Measurements from ENCODE around the gene DLG1.
"Not testable (repeated sequence)": the region's sequence is repeated elsewhere in the genome, so short reads cannot be mapped to it uniquely, and the experiment has no call there.

DLG1 gene

DNA sequence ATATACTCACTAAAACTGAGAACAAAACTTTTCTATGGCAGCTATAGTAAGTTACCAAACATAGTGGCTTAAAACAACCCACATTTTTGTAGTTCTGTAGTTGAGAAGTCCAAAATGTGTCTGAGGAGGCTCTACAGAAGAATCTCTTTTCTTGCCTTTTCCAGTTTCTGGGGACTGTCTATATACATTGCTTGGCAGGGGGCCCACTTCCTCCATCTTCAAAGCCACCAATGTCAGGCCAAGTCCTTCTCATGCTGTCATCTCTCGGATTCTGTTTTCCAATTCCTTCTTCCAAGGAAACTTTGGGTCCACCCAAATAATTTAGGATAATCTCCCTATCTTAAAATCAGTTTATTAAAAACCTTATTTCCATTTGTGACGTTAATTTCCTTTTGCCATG lies 92.7 kb downstream of the DLG1 start:
- no peak for DNase-seq (ENCODE audit: low spot score)
- no peak overlapping the region for H3K4me3 ChIP-seq

DNA sequence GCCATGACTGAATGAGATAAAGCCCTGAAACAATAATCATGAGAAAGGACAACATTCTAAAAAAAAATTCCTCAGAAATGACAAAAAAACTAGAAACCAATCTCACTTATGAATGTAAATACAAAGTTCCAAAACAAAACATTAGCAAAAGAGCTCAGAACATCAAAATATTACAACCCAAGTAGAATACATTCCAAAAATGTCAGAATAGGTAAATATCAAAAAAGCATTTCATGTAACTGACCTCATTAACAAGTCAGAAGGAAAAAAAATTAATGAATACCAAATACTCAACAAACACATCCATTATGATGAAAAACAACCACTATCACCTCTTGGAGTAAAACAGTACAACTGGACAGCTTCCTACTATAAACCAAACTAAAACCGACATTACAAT lies 93.1 kb downstream of the DLG1 start:
- Histone ChIP-seq H3K4me3 (no peak overlapping the region), H3K27ac (no peak overlapping the region)
- no peak for DNase-seq (ENCODE audit: low spot score)
- TF ChIP-seq, protein P1, sequence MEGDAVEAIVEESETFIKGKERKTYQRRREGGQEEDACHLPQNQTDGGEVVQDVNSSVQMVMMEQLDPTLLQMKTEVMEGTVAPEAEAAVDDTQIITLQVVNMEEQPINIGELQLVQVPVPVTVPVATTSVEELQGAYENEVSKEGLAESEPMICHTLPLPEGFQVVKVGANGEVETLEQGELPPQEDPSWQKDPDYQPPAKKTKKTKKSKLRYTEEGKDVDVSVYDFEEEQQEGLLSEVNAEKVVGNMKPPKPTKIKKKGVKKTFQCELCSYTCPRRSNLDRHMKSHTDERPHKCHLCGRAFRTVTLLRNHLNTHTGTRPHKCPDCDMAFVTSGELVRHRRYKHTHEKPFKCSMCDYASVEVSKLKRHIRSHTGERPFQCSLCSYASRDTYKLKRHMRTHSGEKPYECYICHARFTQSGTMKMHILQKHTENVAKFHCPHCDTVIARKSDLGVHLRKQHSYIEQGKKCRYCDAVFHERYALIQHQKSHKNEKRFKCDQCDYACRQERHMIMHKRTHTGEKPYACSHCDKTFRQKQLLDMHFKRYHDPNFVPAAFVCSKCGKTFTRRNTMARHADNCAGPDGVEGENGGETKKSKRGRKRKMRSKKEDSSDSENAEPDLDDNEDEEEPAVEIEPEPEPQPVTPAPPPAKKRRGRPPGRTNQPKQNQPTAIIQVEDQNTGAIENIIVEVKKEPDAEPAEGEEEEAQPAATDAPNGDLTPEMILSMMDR (IDR thresholded peaks at IDR 0.05) = no peak

More for the DNA sequence above, 92.7 kb downstream of the DLG1 start:
- no peak overlapping the region for H3K27ac ChIP-seq
- TF ChIP-seq, protein P1 (IDR thresholded peaks at IDR 0.05) = no peak

DNA sequence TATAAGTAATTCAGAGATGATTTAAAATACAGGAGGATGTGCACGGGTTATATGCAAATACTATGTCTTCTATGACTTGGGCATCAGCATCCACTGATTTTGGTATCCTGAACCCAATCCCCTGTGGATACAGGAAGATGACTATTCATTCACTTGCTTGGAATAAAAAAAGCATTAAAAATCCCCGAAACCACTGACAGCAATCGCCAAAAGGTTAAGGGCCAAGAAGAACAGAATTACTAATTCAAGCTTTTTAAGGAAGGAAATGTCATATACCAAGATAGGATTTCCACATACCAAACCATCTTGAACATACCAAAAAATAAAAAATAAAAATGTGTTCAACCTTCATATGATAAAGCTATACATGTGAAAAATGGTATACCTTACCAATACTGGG lies 93.7 kb downstream of the DLG1 start:
- Histone ChIP-seq H3K4me3 (no peak overlapping the region), H3K27ac (no peak overlapping the region)
- TF ChIP-seq, protein P1 (IDR thresholded peaks at IDR 0.05) = no peak
- DNase-seq (ENCODE audit: low spot score) = no peak

DNA sequence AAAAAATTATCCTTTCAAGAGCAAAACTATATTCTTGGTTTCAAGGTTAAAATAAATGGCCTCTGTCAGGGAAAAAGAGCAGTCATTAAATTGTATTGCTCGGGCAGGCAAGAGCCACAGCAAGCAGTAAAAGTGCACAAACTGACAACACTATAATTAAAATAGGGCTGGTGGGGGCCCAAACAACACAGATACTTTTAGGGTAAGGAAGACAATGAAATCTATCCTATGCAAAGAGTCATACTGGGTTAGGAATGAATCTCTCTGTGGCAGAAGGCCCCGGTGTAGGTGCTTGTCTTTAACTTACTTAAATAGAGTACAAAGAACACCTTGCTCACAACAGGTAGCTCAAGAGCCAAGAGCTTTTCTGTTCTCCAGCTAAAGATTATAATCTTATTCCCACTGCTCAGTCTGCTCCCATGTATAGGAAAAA lies 94.7 kb downstream of the DLG1 start:
- DNase-seq (ENCODE audit: low spot score) = no peak
- TF ChIP-seq, protein P1 (IDR thresholded peaks at IDR 0.05) = no peak
- no peak overlapping the region for H3K27ac ChIP-seq
- no peak overlapping the region for H3K4me3 ChIP-seq

DNA sequence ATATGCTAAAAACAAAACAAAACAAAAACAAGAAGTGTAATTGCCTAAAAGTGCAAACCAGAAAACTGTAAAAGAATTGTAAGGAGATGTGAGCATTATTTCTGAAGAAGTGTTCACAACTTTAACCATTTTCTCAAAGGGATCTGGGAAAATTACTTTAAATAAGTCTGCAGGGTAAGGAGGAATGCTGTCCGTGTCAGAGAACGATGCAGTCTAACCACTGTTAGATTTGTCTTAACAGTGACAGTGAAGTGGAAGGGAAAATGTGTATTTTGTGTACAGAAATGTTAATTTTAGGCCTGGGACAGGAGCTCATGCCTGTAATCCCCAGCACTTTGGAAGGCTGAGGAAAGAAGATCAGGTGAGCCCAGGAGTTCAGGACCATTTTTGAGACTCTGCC lies 95.7 kb downstream of the DLG1 start:
- TF ChIP-seq, protein P1 (IDR thresholded peaks at IDR 0.05) = no peak
- Histone ChIP-seq H3K4me3 (no peak overlapping the region), H3K27ac (no peak overlapping the region)
- DNase-seq (ENCODE audit: low spot score) = no peak

DNA sequence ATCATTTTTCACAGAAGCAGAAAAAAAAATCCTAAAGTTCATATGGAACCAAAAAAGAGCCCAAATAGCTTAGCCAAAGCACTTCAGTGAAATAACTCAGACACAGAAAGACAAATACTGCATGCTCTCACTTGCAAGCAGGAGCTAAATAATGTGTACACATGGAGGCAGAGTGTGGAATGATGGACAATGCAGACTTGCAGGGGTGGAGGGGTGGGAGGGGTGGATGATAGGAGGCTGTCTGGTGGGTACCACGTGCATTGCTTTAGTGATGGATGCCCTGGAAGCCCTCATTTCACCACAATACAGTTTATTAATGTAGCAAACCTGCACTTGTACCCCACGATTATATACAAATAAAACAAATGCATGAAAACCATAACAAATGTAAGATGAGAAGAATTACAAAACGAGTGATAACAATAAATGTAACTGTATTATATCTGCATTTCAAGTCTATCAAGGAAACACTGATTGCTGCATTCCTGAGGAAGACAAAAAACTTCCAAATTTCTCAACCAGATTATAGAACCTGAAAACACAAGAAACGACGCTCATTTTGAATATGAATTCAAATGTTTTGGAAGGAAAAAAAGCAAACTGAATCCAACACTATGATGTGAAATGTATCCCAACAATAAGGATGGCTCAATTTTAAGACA lies 96.5 kb downstream of the DLG1 start:
- H3K27ac ChIP-seq = no peak overlapping the region
- H3K4me3 ChIP-seq = no peak overlapping the region
- DNase-seq (ENCODE audit: low spot score) = no peak
- TF ChIP-seq, protein P1 (IDR thresholded peaks at IDR 0.05) = no peak

DNA sequence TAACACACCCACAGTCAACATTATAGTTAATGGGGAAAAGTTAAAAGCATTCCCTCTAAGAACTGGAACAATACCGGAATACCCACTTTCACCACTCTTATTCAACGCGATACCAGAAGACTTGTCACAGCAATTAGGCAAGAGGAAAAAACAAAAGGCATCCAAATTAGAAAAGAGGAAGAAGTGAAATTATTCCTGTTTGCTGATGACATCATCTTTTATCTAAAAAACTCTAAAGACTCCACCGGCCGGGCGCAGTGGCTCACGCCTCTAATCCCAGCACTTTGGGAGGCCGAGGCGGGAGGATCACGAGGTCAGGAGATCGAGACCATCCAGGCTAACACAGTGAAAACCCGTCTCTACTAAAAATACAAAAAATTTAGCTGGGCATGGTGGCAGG lies 97.6 kb downstream of the DLG1 start:
- DNase-seq (ENCODE audit: low spot score); H3K4me3 ChIP-seq; H3K27ac ChIP-seq: not testable (repeated sequence)
